Stomach smooth muscle (tissue), 2 donors: ENCODE measurements around the gene MKNK1.

Experiments
- H3K27ac ChIP-seq: one replicate; pipeline ENCODE4 v1.7.0; 2013; ENCODE audit warnings: mild to moderate bottlenecking, low read length, inconsistent platforms
- H3K27me3 ChIP-seq, 2 donors: one replicate each; pipeline ENCODE4 v1.7.0; 2013; ENCODE audit warnings: low read length in 2 of 2; ENCODE audit not compliant: insufficient read depth in 2 of 2, control insufficient read depth in 1 of 2
- H3K36me3 ChIP-seq, 2 donors: one replicate each; pipeline ENCODE4 v1.7.0; 2013; ENCODE audit warnings: low read length in 2 of 2; ENCODE audit not compliant: control insufficient read depth in 2 of 2, insufficient read depth in 2 of 2
- H3K4me1 ChIP-seq: one replicate; pipeline ENCODE4 v1.7.0; 2013; ENCODE audit warnings: low read length; ENCODE audit not compliant: control insufficient read depth, insufficient read depth
- H3K4me3 ChIP-seq, 2 donors: one replicate each; pipeline ENCODE4 v1.7.0; 2013; ENCODE audit warnings: low read length in 2 of 2
- H3K9ac ChIP-seq, 2 donors: one replicate each; pipeline ENCODE4 v1.7.0; 2013; ENCODE audit warnings: low read length in 2 of 2, mild to moderate bottlenecking in 1 of 2
- H3K9me3 ChIP-seq, 2 donors: one replicate each; pipeline ENCODE4 v1.7.0; 2013; ENCODE audit warnings: low read length in 2 of 2; ENCODE audit not compliant: control insufficient read depth in 2 of 2
- donor health status: healthy.
- donor health status: Pancreatic carcinoma.

Gene MKNK1

GRCh38 chr1:46596036-46596435 is 8.0 kb downstream of the MKNK1 start:
- Histone ChIP-seq H3K4me3 (no peak overlapping the region), H3K36me3 (peaks cover 20 to 24% of the 10 kb centered on the region in 2 donors), H3K27me3 (no peaks in the 10 kb centered on the region), H3K9ac (no peak overlapping the region), H3K9me3 (no peaks in the 10 kb centered on the region), H3K4me1 (peaks cover 7% of the 10 kb centered on the region), H3K27ac (no peak overlapping the region)

GRCh38 chr1:46595127-46595526 is 8.9 kb downstream of the MKNK1 start:
- no peak overlapping the region for H3K27ac ChIP-seq

DNA sequence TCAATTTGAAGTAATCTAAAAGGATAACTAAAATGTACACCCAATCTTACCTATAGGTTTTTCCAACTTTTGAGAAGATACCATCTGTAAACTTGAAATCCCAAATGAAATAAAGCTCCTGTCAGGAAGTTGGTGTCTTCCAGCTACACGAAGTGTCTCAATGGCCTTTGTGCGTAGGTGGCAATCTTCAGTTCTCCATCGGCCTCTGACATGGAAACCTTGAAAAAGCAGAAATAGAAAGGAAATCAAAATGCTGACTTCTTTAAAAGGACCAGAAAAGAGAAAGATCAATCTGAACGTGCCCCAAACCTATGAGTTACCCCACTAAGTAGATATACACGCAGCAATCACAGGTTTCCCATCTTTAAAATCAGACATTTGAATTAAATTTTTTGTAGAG is 10.0 kb downstream of the MKNK1 start:
- H3K36me3 ChIP-seq, result peaks cover 37 to 40% of the 10 kb centered on the region in 2 donors
- H3K9me3 ChIP-seq, result no peaks in the 10 kb centered on the region
- no peaks in the 10 kb centered on the region for H3K27me3 ChIP-seq
- peaks cover 4% of the 10 kb centered on the region for H3K4me1 ChIP-seq
- H3K4me3 ChIP-seq, result no peak overlapping the region
- no peak overlapping the region for H3K27ac ChIP-seq
- no peak overlapping the region for H3K9ac ChIP-seq

More at GRCh38 chr1:46595127-46595526, 8.9 kb downstream of the MKNK1 start:
- no peaks in the 10 kb centered on the region for H3K27me3 ChIP-seq
- H3K4me3 ChIP-seq, result no peak overlapping the region
- no peak overlapping the region for H3K9ac ChIP-seq
- no peaks in the 10 kb centered on the region for H3K9me3 ChIP-seq
- H3K4me1 ChIP-seq, result peaks cover 7% of the 10 kb centered on the region
- peaks cover 28 to 32% of the 10 kb centered on the region in 2 donors for H3K36me3 ChIP-seq

- Histone ChIP-seq H3K27me3 (no peaks in the 10 kb centered on the region), H3K4me1 (no peaks in the 10 kb centered on the region), H3K4me3 (no peak overlapping the region), H3K27ac (peak overlapping the region; percentile 11), H3K9ac (no peak overlapping the region), H3K9me3 (no peaks in the 10 kb centered on the region), H3K36me3 (peaks cover 41 to 42% of the 10 kb centered on the region in 2 donors)
Measured at GRCh38 chr1:46592823-46593222, 11.2 kb downstream of the MKNK1 start.

DNA sequence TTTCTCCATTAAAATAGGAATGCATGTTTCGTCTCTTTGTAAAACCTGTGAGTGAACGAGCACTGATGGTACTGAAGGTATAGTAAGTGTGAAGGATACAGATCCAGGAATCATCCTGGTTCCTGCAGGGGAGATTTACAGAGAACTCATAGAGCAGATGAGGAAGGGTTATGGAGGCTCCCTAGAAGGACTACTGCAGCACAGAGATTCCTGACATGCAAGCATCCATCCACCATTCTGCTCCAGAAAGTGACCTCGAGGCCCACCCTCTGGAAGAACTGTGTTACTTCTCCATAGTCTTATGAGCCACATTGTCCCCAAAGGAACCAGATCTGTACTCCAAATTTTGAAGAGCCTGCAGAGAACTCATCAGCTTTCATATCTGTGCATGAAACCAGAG is 14.5 kb downstream of the MKNK1 start:
- Histone ChIP-seq H3K4me3 (no peak overlapping the region), H3K9me3 (no peaks in the 10 kb centered on the region), H3K4me1 (no peaks in the 10 kb centered on the region), H3K9ac (no peak overlapping the region), H3K36me3 (peaks cover 52 to 55% of the 10 kb centered on the region in 2 donors), H3K27me3 (no peaks in the 10 kb centered on the region), H3K27ac (no peak overlapping the region)

DNA sequence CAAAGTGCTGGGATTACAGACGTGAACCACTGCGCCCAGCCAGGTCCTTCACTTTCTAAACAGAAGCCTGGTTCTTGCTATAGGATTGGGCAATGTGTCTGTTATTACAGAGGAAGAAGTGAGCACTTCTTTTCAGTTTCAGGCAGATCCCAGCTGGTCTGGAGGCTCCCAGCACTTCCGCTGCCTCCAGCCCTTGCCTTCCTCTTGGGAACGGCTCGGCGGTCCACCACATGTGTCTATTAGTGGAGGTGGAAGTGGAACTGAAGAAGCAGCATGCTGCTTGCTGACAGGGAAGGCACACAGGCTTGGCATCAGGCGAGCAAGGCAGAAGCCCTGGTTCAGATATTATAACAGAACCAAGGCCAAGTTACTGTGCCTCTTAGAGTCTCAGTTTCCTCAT is 17.0 kb downstream of the MKNK1 start:
- Histone ChIP-seq H3K4me1 (no peaks in the 10 kb centered on the region), H3K36me3 (peaks cover 50 to 64% of the 10 kb centered on the region in 2 donors), H3K27ac (no peak overlapping the region)

GRCh38 chr1:46585312-46585938 is 18.6 kb downstream of the MKNK1 start:
- H3K27ac ChIP-seq, result no peak overlapping the region

More for the DNA sequence above, 17.0 kb downstream of the MKNK1 start:
- Histone ChIP-seq H3K27me3 (no peaks in the 10 kb centered on the region), H3K9me3 (no peaks in the 10 kb centered on the region), H3K4me3 (no peak overlapping the region), H3K9ac (no peak overlapping the region)

DNA sequence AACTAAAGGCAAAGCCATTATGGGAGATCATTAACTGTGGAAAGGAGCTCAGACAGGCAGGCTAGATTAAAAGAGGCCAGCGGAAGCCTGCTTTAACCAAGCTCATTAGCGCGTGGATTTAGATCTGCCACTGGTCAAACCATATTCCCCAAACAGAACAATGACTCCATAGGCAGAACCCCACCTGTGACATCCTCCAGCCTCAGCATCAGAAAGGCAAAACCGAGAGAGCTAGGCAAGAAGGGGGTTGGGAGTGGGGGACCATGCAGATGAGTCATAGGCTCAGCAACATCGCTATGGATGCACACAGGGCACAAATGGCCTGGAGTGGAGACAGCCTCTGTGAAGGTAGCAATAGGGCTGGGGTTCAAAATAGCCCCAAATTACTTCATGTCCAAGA is 20.6 kb downstream of the MKNK1 start:
- H3K9me3 ChIP-seq, result no peaks in the 10 kb centered on the region
- H3K4me3 ChIP-seq, result no peak overlapping the region
- H3K9ac ChIP-seq, result no peak overlapping the region
- H3K36me3 ChIP-seq, result peaks cover 27 to 54% of the 10 kb centered on the region in 2 donors
- H3K27ac ChIP-seq, result no peak overlapping the region
- no peaks in the 10 kb centered on the region for H3K4me1 ChIP-seq
- H3K27me3 ChIP-seq, result no peaks in the 10 kb centered on the region

More at GRCh38 chr1:46585312-46585938, 18.6 kb downstream of the MKNK1 start:
- Histone ChIP-seq H3K9me3 (no peaks in the 10 kb centered on the region), H3K27me3 (no peaks in the 10 kb centered on the region), H3K36me3 (peaks cover 38 to 55% of the 10 kb centered on the region in 2 donors), H3K4me1 (no peaks in the 10 kb centered on the region), H3K9ac (no peak overlapping the region), H3K4me3 (no peak overlapping the region)

GRCh38 chr1:46582972-46583371 is 21.1 kb downstream of the MKNK1 start:
- no peak overlapping the region for H3K9ac ChIP-seq
- H3K4me1 ChIP-seq, result no peaks in the 10 kb centered on the region
- H3K9me3 ChIP-seq, result no peaks in the 10 kb centered on the region
- no peak overlapping the region for H3K4me3 ChIP-seq
- no peak overlapping the region for H3K27ac ChIP-seq
- H3K36me3 ChIP-seq, result peaks cover 31 to 58% of the 10 kb centered on the region in 2 donors
- no peaks in the 10 kb centered on the region for H3K27me3 ChIP-seq

GRCh38 chr1:46581681-46582455 is 22.2 kb downstream of the MKNK1 start:
- Histone ChIP-seq H3K27me3 (no peaks in the 10 kb centered on the region), H3K9me3 (no peaks in the 10 kb centered on the region), H3K27ac (no peak overlapping the region), H3K9ac (no peak overlapping the region), H3K4me1 (no peaks in the 10 kb centered on the region), H3K4me3 (no peak overlapping the region), H3K36me3 (peaks cover 29 to 63% of the 10 kb centered on the region in 2 donors)
